Activated CD8-positive, alpha-beta memory T cell treated with anti-CD3 and anti-CD28 coated beads, Interleukin-2, amount 50 U/mL, for 24 hours (primary cell): Measurements from ENCODE around the gene ANTXR2.

Source experiments
- DNase-seq: peaks from one replicate; pipeline ENCODE4 v3.0.0-alpha.2; 2020; ENCODE audit errors: extremely low read depth

The ANTXR2 gene

DNA sequence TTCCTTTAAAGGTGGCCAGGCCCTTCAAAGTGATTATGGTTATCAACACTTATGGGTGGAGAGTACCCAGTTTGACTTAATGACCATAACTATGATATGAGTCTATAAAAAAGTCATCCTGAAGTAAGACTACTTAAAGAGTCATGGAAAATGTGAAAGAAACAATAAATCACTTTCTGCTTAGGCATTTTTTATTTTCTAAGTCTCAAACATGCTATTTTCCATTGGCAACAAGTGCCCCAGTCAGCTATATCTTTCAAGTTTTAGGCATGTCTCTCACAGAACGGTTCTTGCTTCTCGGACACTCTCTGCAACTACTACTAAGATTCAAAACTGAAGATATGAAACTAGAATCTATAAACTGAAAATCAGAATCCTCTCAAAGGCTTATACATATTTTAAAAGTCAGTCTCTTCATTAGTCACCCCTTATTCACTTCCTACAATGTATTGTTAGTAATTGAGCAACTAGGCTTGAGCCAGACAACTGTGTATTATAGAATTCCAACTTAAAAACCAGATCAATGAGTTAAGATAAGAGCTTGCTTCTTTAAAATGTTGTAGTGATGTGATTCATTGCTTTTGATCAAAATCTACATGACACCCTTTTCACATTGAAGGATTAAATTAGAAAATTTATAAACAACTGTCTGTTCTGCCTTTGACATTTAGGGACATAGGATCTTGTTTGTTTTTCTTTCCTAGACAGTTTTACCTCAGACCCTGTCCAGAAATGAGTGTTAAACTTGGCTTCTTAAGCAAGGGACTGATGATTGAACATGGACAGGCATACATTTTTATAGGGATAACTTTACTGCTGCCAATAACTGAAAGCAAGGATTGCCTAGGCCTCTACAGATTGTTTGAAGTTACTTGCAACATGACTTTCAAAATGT, 2.9 kb downstream of the ANTXR2 start:
- DNase-seq = no peak

DNA sequence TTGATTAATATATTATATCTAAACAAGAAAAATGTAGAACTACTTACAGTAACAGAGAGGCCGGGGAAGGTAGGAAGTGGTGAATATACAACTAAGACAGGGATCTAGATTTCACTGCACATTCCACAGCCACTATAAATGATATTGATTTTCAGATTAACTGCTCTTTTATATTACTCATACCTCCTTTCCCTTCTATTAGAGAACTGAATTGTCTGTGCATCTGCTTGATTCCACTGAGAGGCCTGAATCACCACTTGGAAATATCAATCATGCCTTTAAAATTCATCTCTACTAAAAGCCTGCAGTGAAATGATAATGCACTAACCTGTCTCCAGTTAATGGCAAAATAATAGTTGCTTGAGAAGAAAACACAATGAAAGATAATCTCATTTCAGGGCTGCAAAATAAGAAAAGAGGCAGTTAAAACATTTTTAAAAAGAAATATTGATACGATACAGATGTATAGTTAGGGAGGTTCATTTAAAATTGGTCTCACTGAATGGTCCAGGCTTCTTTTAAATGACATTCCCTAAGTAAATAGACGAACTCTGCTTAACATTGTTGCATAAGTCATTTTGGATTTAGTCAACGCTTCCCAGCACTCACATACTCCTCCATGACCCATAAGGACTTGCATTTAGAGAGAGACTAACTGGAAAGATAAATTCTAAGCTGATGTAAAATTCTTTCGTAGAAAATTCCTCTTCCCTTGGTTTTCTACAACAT, 3.8 kb downstream of the ANTXR2 start:
- no peak for DNase-seq

DNA sequence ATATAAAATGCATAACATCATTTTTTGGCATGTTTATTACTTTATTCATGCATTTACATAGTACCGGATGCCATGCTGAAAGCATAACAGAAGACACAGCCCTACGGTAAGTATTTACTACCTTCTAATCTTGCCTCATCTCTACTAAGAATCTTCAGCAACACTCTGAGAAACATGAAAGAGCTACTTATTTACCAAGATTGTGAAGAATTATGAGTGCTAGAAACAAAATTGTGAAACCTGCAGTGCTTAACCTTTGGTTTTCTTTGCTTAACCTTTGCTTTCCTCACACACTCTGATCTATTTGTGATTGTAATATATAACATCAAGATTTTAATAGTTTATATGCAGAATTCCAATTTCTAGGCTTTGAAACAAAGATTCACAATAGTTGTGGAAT, 7.4 kb downstream of the ANTXR2 start:
- no peak for DNase-seq

DNA sequence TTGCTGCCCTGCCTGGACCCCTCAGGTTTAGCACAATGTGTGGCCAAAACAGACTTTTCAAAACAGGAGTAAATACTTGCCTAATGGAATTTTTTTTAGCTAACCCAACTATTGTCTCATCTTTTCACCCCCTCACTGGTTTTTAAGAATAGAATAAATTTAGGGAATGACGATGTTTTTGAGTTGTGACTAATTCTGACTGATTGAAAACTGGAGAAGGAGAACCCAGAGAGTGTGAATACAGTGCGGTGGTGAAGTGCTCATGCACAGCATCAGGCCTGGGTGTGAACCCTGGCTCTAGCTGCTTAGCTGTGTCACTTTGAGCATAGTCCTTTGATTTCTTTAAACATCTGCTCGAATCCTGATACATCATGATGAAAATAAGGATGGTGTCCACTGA, 10.5 kb downstream of the ANTXR2 start:
- DNase-seq = no peak

DNA sequence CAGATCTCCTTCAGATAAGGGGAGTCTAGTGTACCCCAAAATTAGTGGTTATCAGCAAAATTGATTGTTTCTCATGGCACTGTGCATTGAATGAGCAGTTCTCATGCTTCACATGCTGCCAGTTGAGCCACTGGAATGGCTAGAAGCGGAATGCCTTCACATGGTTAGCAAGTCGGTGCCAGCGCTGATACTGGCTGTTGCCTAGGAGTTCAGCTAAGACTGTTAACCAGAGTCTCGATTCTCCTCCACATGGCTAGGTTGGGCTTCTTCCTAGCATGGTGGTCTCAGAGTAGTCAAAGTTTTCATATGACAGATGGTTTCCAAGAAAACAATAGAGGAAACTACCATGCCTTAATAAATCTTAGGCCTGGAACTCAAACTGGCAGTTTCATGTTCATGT, 12.2 kb downstream of the ANTXR2 start:
- DNase-seq = no peak

DNA sequence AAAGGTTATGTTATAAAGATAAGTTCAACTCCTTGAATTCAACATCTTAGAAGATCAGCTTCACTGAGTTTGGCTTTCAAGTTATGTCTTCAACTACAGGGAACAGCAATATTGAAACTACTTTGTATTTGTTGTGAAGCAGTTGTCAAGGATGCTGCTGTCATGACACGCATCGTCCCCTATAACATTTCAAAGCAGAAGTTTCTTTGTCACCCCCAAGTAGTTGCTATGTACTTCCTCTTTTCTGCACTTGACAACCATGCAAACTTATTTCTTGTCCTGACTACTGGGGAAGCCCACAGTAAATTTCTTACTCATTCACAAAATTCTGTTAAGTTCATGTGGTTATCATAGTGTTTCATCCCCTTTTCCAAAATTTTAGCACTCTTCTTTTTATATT, 14.3 kb downstream of the ANTXR2 start:
- no peak for DNase-seq

DNA sequence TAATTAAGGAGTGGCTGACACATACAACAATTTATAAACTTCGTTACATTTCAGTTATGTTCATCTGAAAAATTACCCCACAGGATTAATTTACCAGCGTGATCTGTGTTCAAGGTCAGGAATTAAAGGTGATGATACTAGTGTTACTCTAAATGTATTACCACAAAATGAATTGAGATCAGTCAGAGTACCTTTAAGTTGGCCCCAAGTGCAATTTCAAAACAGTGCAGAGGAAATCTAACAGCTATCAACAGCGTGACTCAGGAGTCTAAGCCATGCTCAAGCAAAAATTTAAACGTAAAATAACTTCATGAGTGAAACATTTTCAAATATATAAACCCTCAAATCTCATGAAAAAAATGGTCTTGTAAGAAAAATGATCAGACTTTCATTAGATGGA, 18.7 kb downstream of the ANTXR2 start:
- DNase-seq = no peak

DNA sequence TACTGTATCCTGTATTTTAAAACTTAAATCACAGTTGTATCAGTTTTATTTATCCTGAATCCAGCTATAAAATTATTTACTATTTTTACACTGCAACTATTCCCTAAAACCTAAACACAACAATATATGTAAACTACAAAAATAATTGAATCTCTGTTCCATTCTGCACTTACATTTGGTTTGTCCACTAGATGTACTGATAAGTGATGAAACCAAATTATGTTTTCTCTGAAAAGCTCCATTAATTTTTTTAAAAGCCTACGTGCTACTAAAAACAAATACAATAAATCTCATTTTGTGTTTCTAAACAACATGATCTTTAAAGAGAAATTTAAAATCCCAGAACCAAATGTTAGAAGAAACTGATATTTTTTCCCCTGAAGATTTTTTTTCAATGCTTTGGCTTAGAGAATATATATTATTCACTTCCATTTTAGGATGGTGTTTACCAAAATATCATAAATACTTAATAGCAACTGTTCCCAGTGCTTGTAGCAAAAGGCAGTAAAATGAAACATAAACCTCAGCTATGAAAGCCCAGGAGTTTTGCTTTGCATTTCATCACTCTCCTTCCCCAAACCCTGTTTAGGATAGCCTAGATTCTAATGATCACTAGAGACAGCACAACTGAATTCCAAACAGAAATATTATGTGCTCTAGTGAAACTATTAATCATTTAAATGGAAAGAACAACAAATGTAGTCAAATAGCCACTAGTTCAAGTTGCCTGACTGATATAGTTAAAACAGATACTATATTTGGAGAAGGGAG, 19.7 kb downstream of the ANTXR2 start:
- no peak for DNase-seq

DNA sequence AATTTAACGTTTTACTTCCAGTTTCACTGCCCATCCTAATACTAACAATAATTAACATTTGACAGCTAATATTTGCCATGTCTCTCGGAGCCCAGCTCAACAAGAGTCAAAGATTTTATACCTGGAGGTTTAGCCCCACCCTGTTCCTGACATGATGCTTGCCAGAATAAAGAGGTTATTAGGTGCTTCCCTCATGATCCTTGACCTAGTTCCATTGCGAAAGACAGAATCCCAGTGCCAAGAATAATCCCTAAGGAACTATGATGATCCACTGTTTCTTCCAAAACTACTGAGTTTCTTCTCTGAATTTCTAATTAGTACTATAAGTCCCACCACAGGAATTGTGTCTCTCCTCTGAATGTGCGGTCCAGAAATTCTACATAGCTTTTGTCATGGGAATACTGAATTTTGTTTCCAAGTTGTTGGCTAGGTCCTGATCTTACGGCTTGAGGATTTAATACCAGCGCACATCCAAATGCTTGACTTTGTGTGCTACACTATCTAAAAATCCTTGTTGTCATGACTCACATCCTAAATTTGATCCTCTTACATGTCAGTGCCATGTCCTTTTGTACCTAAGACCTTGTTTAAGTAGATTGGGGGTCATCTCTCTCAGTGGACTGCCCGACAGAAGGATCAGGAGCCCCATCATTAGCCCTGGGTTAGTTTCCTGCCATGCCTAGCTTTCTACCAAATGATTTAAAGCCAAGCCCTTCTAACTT, 23.1 kb downstream of the ANTXR2 start:
- no peak for DNase-seq

DNA sequence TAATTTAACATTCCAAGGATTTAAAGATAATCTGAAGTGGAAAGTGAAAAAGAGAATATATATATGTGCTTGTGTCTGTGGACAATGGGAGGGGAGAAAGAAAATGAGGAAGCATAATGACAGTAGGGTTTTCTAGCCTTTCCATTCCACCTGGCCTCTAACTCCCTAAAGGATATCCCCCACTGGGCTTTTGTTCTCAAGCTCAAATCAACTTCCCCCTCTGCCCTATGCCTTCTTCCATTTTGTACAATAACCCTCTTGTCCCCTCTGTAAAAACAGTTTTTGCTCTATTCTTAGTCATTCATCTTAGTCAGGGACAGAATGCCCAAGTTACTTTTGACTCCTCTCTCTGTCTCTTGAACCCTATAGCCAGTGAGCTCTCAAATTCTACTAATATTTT, 23.6 kb downstream of the ANTXR2 start:
- DNase-seq = no peak

DNA sequence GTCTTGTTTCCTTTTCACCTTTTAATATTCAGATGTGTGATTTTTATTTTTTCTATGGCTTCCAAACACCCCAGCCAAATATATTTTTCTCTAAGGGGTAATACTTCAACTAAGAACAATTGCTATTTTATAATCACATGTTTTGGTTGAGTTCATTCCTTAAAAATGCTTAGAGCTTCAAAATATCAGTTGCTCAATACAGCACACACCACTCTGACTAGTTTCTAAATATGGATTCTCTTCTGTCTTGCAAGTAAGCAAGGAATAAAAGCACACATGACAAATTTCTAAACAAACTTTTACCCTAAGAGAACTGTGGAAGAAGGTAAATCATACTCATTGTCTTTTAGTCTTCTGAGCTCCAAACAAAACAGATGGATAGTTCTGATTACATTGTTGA, 27.2 kb downstream of the ANTXR2 start:
- no peak for DNase-seq

DNA sequence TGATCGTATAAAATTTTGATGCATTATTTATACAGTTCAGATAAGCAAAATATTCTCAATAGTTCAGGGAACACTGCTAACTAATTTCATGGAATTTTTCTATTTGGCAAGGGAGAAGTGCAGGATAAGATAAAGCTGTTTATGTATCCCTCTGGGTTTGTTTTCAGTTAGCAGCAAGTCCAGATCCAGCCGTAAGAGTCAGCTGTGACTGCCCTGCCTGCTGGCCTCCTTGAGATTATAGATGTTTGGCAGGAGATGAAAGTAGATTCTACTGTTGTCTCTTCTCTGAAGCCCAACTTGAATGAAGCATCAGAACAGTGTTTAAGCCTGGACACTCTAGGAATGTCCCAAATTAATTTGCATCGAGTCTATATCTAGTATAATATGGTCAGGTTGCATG, 29.5 kb downstream of the ANTXR2 start:
- no peak for DNase-seq

DNA sequence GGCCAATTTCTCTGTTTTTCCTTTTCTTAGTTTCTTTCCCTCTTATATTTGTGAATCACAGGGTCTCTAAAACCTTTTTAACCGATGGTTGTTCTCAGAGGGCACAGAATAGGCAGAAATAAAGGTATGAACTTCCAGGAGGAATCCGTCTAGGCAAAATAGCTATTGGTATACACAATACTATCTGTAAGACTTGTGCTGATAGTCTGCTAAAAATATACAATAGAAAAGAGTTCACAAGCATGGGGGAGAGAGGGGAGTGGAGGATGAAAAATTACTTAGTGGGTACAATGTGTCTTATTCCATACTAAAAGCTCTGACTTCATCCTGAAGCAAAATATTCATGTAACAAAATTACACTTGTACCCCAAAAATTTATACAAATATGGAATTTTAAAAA, 30.2 kb downstream of the ANTXR2 start:
- DNase-seq = no peak

DNA sequence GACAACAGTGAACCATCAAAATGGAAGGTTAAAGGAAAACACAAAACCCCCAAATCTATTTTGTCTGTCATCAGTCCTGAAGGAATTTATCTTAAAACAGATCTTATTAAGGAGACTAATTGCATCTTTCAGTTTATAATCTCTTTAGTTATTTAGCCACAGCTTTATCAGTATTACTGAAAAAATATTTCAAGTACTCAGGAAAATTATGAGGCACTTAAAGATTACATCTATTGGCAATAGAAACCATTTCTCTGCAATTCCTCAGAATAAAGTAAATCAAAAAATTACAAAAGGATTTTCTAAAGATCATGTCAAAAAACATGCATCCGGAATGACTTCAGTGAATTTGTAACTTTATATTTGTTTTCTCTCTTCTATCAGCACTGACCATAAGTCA, 35.2 kb downstream of the ANTXR2 start:
- DNase-seq = no peak

DNA sequence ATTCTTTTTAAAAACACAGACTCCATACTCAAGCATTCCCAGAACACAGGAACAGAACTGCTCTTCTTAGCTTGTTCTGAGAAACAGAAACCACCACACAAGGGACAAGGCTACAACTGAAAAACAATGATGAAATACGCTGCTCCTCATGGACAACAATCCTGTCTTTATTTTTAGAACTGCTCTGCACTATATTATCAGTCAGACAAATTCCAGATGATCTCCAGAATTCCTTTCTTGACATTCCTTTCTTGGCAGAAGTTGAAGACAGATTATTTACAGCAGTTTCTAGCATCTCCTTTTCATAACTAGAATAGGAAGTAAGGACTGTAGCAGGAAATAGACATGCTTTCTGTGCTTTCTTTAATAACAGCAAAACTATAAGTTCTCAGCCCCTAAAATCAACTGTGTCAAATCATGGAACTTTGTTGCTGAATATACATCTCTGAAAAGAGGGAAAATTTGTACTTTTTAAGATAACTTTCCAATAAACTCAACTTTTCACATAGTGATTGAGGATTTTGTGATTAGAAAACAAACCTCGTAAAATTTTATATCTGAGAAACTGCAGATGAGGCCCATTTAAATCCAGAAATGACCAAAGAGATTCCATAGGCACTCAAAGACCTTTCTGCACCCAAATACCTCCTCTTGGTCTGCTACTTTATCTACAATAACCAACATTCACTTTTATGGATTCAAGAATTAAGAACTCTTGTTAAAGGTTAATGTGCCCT, 35.9 kb downstream of the ANTXR2 start:
- no peak for DNase-seq

DNA sequence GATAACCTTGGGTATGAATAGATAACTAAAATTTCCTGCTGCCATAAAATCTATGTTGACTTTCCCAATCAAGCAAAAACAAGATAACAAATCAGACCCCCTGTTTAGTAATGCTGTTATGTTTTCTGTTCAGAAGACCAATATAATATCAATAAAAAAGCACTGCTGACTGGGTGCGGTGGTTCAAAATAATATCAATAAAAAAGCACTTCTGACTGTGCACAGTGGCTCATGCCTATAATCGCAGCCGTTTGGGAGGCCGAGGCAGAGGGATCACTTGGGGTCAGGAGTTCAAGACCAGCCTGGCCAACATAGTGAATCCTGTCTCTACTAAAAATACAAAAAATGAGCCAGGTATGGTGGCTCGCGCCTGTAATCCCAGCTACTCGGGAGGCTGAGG, 36.7 kb downstream of the ANTXR2 start:
- DNase-seq = no peak

DNA sequence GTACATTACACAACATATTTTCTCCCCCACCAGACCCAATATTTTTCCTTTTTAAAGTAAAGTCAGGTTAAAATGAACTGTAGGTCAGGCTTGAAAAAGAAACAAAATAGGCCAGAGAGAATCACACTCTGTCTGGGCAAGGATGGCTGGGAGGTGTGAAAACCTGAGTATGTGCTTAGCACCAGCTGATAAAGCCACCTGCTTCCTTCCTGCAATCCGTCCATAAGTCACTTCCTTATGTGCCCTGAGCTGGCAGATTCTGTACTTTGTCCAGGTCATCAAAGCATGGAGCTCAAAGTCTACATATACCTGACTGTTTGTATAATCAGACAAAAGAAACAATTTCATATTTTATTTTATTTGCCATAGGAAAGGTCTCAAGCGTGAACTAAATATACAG, 37.7 kb downstream of the ANTXR2 start:
- DNase-seq = no peak

DNA sequence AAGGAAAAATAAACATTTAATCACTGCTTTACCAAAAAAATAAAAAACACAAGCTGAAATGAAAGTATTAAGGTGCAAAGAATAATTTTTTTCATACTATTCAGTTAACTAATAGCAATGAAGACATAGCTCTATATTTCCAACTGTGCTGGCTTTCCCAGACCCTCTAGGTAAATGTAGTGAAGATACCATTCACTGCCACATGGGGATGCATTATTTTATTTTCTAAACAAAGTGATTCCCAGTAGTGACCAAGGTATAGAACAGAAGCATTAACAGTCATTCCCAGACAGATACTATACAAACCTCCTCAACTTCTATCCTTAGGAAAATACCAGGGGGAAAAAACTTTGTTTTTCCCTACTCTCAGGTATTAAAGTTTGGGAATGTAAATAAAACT, 39.4 kb downstream of the ANTXR2 start:
- no peak for DNase-seq

DNA sequence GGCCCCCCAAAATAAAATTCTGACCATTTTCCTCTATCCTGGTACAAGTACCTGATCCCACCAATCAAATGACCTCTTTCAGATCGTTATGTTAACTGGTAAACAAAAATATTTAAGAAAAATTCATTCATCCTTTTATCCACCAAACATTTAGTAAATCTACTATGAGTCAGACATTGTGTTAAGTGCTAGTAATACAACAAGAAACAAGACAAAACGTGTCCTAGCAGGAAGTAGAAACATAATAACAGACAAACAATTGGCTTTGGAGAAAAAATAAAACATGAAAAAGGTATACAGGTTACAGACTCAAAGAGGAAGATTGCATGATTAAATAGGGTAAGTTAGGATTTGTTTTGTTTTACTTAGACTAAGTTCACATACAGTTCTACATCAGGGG, 43.7 kb downstream of the ANTXR2 start:
- DNase-seq = no peak

DNA sequence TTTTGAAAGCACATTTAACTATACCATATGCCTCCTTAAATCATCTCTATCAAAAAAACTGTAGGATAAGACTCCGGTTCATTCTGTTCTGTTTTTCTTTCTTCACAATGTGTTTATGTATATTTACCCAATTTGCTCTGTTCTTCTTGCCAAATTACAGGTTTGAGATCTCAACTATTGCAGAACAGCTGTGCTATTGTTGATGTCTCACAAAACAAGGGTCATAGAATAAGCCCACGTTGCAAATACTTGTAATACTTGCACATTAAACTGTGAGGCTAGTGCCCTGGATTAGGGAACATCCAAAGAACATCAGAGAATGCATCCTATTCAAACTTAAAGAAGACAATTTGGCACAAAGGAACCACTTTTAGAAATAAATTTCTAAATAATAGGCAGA, 45.4 kb downstream of the ANTXR2 start:
- no peak for DNase-seq

DNA sequence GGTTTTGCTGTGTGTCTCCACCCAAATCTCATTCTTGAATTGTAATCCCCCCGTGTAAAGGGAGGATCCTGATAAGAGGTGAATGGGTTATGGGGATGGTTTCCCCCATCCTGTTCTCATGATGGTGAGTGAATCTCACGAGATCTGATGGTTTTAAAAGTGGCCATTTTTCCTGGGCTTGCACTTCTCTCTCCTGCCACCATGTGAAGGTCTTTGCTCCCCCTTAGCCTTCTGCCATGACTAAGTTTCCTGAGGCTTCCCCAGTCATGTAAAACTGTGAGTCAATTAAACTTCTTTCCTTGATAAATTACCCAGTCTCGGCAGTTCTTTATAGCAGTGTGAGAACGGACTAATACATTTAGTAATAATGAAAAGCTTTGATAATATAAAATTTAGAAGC, 46.9 kb downstream of the ANTXR2 start:
- no peak for DNase-seq
